ENCODE measurements around the gene DIP2A.

GRCh38 chr21:46610018-46610701 lies 151.5 kb downstream of the DIP2A start:
- TF ChIP-seq EZH2 (IDR thresholded peaks at IDR 0.05; ENCODE audit: low read depth, unreplicated experiment): no peak
- TF ChIP-seq EZH2phosphoT487 (IDR thresholded peaks at IDR 0.05; ENCODE audit: unreplicated experiment): no peak
- no peak for TF ChIP-seq ZNF114 (CRISPR knock-in tag; IDR thresholded peaks at IDR 0.05)
- TF ChIP-seq, protein P1, sequence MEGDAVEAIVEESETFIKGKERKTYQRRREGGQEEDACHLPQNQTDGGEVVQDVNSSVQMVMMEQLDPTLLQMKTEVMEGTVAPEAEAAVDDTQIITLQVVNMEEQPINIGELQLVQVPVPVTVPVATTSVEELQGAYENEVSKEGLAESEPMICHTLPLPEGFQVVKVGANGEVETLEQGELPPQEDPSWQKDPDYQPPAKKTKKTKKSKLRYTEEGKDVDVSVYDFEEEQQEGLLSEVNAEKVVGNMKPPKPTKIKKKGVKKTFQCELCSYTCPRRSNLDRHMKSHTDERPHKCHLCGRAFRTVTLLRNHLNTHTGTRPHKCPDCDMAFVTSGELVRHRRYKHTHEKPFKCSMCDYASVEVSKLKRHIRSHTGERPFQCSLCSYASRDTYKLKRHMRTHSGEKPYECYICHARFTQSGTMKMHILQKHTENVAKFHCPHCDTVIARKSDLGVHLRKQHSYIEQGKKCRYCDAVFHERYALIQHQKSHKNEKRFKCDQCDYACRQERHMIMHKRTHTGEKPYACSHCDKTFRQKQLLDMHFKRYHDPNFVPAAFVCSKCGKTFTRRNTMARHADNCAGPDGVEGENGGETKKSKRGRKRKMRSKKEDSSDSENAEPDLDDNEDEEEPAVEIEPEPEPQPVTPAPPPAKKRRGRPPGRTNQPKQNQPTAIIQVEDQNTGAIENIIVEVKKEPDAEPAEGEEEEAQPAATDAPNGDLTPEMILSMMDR (conservative IDR thresholded peaks at IDR 0.05; ENCODE audit: low read depth in 2 of 2): no peak
- no peak for TF ChIP-seq POLR2AphosphoS5 (IDR thresholded peaks at IDR 0.05; ENCODE audit: low read depth)

All from GM23338 (cell line).